B cell (primary cell): Measurements from ENCODE around the gene PGBD5. TPM values are rescaled to one million over a fixed set of nuclear protein-coding genes. Genes with fewer than 3 reads are reported as not detected.
A peak's percentile ranks its signal among the peaks of the same experiment; 100 is the strongest.

Experiments used
- ATAC-seq: fragments of 200-7000 bp; cut with Tn5 transposase; one replicate; pipeline ENCODE4 v1.10.0; 2021; ENCODE audit warnings: low read depth, mild to moderate bottlenecking, moderate number of reproducible peaks, moderate library complexity
- CTCF ChIA-PET: fragments of 350-600 bp; sonication (Branson Sonifier 250); formaldehyde crosslinking; loops from one replicate; lab custom pipeline; 2021; ENCODE audit warnings: antibody characterized with exemption, inconsistent platforms; lab: Charles Lee
- POLR2A ChIA-PET: fragments of 350-600 bp; sonication (Branson Sonifier 250); formaldehyde crosslinking; loops from one replicate; lab custom pipeline; 2021; ENCODE audit warnings: antibody characterized with exemption; lab: Charles Lee
- DNase-seq: peaks from one replicate; pipeline ENCODE4 v3.0.0; 2013
- H2AFZ ChIP-seq: 2 replicates; pipeline ENCODE4 v1.6.1; 2012; ENCODE audit warnings: mild to moderate bottlenecking, low read depth, low read length; ENCODE audit not compliant: insufficient read depth, poor library complexity, severe bottlenecking
- H3K27ac ChIP-seq, 2 donors: 1 replicate in 1 of 2; 2 replicates in 1 of 2; pipeline ENCODE4 v1.5.1; 2012 to 2013; ENCODE audit warnings: low read length in 2 of 2, mild to moderate bottlenecking in 2 of 2, moderate library complexity in 1 of 2
- H3K27me3 ChIP-seq, 4 experiments: fragments of 200-600 bp in 1 of 4; sonication (generic) in 1 of 4; replicated peaks in 1 of 4; 1 replicate in 2 of 4; 2 replicates in 2 of 4; pipeline versions ENCODE4 v1.6.1 to v1.7.0; 2013 to 2016; ENCODE audit warnings: low read length in 3 of 4, mild to moderate bottlenecking in 2 of 4, mixed read lengths in 1 of 4, moderate library complexity in 1 of 4; ENCODE audit not compliant: insufficient read depth in 4 of 4, control insufficient read depth in 3 of 4; ENCODE audit errors: control extremely low read depth in 1 of 4
- H3K36me3 ChIP-seq, 2 experiments: replicated peaks in 1 of 2; 1 replicate in 1 of 2; 2 replicates in 1 of 2; pipeline versions ENCODE4 v1.6.1 to v1.7.1; 2013; ENCODE audit warnings: low read length in 1 of 2; ENCODE audit not compliant: insufficient read depth in 2 of 2, control insufficient read depth in 1 of 2; ENCODE audit errors: control extremely low read depth in 1 of 2, extremely low read depth in 1 of 2
- H3K4me1 ChIP-seq, 2 donors: fragments of 200-600 bp in 1 of 2; sonication (generic) in 1 of 2; 1 replicate in 1 of 2; 2 replicates in 1 of 2; pipeline versions ENCODE4 v1.5.1 to v1.6.1; 2013 to 2017; ENCODE audit warnings: low read length in 2 of 2; ENCODE audit not compliant: control insufficient read depth in 2 of 2, insufficient read depth in 2 of 2
- H3K4me2 ChIP-seq: replicated peaks from 2 replicates; pipeline ENCODE3; 2012; ENCODE audit warnings: mild to moderate bottlenecking, low read depth, low read length; ENCODE audit not compliant: poor library complexity, severe bottlenecking
- H3K4me3 ChIP-seq, 5 experiments: fragments of 200-600 bp in 1 of 5; sonication (generic) in 1 of 5; 1 replicate in 3 of 5; 2 replicates in 2 of 5; pipeline versions ENCODE4 v1.5.1 to v1.7.0; 2011 to 2016; ENCODE audit warnings: low read length in 4 of 5, mild to moderate bottlenecking in 4 of 5, low read depth in 2 of 5, control low read depth in 1 of 5, moderate library complexity in 1 of 5; ENCODE audit not compliant: insufficient read depth in 1 of 5; ENCODE audit errors: control extremely low read depth in 1 of 5, extremely low read depth in 1 of 5
- H3K79me2 ChIP-seq: fragments of 200-600 bp; sonication (generic); one replicate; pipeline ENCODE4 v1.6.0; 2016; ENCODE audit warnings: low read length; ENCODE audit not compliant: control insufficient read depth, insufficient read depth
- H3K9ac ChIP-seq: fragments of 200-600 bp; sonication (generic); 2 replicates; pipeline ENCODE4 v1.6.1; 2017; ENCODE audit warnings: mild to moderate bottlenecking, low read length, moderate library complexity
- H3K9me3 ChIP-seq, 3 donors: one replicate each; pipeline versions ENCODE4 v1.6.1 to v1.7.1; 2013; ENCODE audit warnings: low read length in 2 of 3; ENCODE audit not compliant: control insufficient read depth in 2 of 3, insufficient read depth in 1 of 3; ENCODE audit errors: control extremely low read depth in 1 of 3
- H4K20me1 ChIP-seq: 2 replicates; pipeline ENCODE4 v1.6.0; 2012; ENCODE audit warnings: mild to moderate bottlenecking, low read length; ENCODE audit not compliant: insufficient read depth, control insufficient read depth, poor library complexity, severe bottlenecking
- H3K27ac Mint-ChIP-seq: one replicate; pipeline ENCODE4 v1.8.0; 2021; ENCODE audit warnings: mixed read lengths
- H3K27me3 Mint-ChIP-seq: one replicate; pipeline ENCODE4 v1.8.0; 2021; ENCODE audit warnings: mixed read lengths
- H3K4me1 Mint-ChIP-seq: one replicate; pipeline ENCODE4 v1.8.0; 2021; ENCODE audit warnings: mixed read lengths
- H3K4me3 Mint-ChIP-seq: one replicate; pipeline ENCODE4 v1.8.0; 2021; ENCODE audit warnings: mixed read lengths
- H3K9me3 Mint-ChIP-seq: one replicate; pipeline ENCODE4 v1.8.0; 2022; ENCODE audit warnings: mixed read lengths; ENCODE audit not compliant: insufficient read depth
- EZH2 ChIP-seq: IDR thresholded peaks from 2 replicates; pipeline ENCODE4 v1.6.1; 2012; ENCODE audit warnings: borderline replicate concordance, low read depth, mild to moderate bottlenecking, moderate library complexity, low read length; ENCODE audit not compliant: insufficient read depth, poor library complexity, severe bottlenecking
- WGBS: methylation state at CpG from one replicate; pipeline ENCODE4 v1.1.5; 2013; ENCODE audit warnings: missing lambda C conversion rate; ENCODE audit not compliant: insufficient coverage; 5-methylcytosine and 5-hydroxymethylcytosine counted together
- intact Hi-C: fragments of 100-400 bp; cut with micrococcal nuclease; formaldehyde crosslinking; loops from one replicate; pipeline ENCODE4 v1.10.0; 2022
- polyA plus RNA-seq: library from polyadenylated mRNA; depleted of rRNA; stranded (reverse); fragments of >200 nt; gene quantifications from 2 replicates; pipeline ENCODE4 v1.2.3, GENCODE V29; 2012
- total RNA-seq, 2 donors: library from RNA; stranded (reverse); fragments of 120-200 nt in 1 of 2; gene quantifications; 1 replicate in 1 of 2; 2 replicates in 1 of 2; pipeline versions ENCODE4 v1.2.3 to v1.2.4, GENCODE V29; 2013 to 2022
- TF ChIP-seq, protein P1 (sequence below): fragments of 200-600 bp; IDR thresholded peaks from one replicate; pipeline ENCODE4 v1.8.0; 2022; ENCODE audit warnings: antibody characterized with exemption, mild to moderate bottlenecking

PGBD5 gene
- total and polyA plus RNA-seq, 2 donors (not counting 1 experiment from before 2014, with no cell fraction given), result 0.07 TPM; not detected in 1

DNA sequence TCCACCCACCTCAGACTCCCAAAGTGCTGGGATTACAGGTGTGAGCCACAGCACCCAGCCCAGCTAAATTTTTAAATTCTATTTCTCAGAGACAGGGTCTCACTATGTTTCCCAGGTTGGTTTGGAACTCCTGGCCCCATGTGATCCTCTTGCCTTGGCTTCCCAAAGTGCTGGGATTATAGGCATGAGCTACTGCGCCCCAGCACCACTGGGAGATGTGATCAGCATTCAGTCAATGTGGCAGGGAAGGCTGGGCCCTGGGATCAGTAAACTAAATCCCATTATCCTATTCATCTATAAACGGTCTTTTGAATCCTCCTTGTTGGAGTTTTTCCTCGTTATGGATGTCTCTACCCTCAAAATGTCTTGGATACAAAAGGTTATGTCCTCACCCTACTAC lies 113.5 kb downstream of the PGBD5 start:
- Mint-ChIP-seq H3K9me3 (no peaks in the 10 kb centered on the region), H3K4me3 (no peak overlapping the region), H3K27me3 (peaks cover 8% of the 10 kb centered on the region), H3K4me1 (peaks cover 5% of the 10 kb centered on the region), H3K27ac (no peak overlapping the region)
- TF ChIP-seq, protein P1, sequence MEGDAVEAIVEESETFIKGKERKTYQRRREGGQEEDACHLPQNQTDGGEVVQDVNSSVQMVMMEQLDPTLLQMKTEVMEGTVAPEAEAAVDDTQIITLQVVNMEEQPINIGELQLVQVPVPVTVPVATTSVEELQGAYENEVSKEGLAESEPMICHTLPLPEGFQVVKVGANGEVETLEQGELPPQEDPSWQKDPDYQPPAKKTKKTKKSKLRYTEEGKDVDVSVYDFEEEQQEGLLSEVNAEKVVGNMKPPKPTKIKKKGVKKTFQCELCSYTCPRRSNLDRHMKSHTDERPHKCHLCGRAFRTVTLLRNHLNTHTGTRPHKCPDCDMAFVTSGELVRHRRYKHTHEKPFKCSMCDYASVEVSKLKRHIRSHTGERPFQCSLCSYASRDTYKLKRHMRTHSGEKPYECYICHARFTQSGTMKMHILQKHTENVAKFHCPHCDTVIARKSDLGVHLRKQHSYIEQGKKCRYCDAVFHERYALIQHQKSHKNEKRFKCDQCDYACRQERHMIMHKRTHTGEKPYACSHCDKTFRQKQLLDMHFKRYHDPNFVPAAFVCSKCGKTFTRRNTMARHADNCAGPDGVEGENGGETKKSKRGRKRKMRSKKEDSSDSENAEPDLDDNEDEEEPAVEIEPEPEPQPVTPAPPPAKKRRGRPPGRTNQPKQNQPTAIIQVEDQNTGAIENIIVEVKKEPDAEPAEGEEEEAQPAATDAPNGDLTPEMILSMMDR, result no peak
- no peak for TF ChIP-seq EZH2
- ChIA-PET CTCF (interaction anchor here (1.0 to 13.9 kb wide), 5 partner anchors 7 to 831 kb away, joined by 3 to 265 read pairs (median 9); no protein-coding TSS in a partner anchor), POLR2A (no interaction called here)
- no peaks in the 10 kb centered on the region for H3K27me3 ChIP-seq
- H3K9ac ChIP-seq, result no peak overlapping the region
- H3K4me1 ChIP-seq, result peaks cover 0 to 6% of the 10 kb centered on the region in 2 donors
- H4K20me1 ChIP-seq, result no peaks in the 10 kb centered on the region
- no peak for ATAC-seq
- no peaks in the 10 kb centered on the region for H3K9me3 ChIP-seq
- no peak overlapping the region for H2AFZ ChIP-seq
- no CpG with 5 or more reads among the region's 3 CpGs for WGBS
- intact Hi-C loops, result loop anchor here (5.0 to 10.0 kb wide), 2 partner anchors 145 to 1648 kb away; no protein-coding TSS in a partner anchor
- no peak overlapping the region for H3K4me3 ChIP-seq
- no peak overlapping the region for H3K4me2 ChIP-seq
- no peak for DNase-seq
- H3K79me2 ChIP-seq, result no peaks in the 10 kb centered on the region
- no peak overlapping the region for H3K27ac ChIP-seq
- no peaks in the 10 kb centered on the region for H3K36me3 ChIP-seq

- Histone ChIP-seq H3K9me3 (no peaks in the 10 kb centered on the region), H3K27me3 (no peaks in the 10 kb centered on the region), H3K36me3 (no peaks in the 10 kb centered on the region), H3K4me1 (peaks cover 3 to 6% of the 10 kb centered on the region in 2 donors), H3K4me3 (no peak overlapping the region), H3K9ac (no peak overlapping the region), H2AFZ (no peak overlapping the region), H3K27ac (no peak overlapping the region), H3K79me2 (no peaks in the 10 kb centered on the region), H4K20me1 (no peaks in the 10 kb centered on the region), H3K4me2 (peak overlapping the region; percentile 49)
- H3K4me1 Mint-ChIP-seq, result peaks cover 19% of the 10 kb centered on the region
- peak overlapping the region; percentile 8 for H3K27ac Mint-ChIP-seq
- H3K27me3 Mint-ChIP-seq, result peaks cover 8% of the 10 kb centered on the region
- H3K4me3 Mint-ChIP-seq, result no peak overlapping the region
- peak; percentile 87 for ATAC-seq
- intact Hi-C loops, result loop anchor here (1.0 to 10.0 kb wide), 7 partner anchors 143 to 1646 kb away; partner anchors contain the start of gene ABCB10
- no peaks in the 10 kb centered on the region for H3K9me3 Mint-ChIP-seq
- 33% methylated on average over 10 of the region's 14 CpGs for WGBS
- ChIA-PET POLR2A (no interaction called here), CTCF (interaction anchor here (0.8 to 13.9 kb wide), 9 partner anchors 8 to 1053 kb away, joined by 3 to 265 read pairs (median 5); no protein-coding TSS in a partner anchor)
- no peak for TF ChIP-seq EZH2
- TF ChIP-seq, protein P1, result peak; percentile 97
- DNase-seq, result peak; percentile 82
Observed at GRCh38 chr1:230310381-230311163, 115.6 kb downstream of the PGBD5 start.
